ENCODE results near the gene BBS4.

DNA sequence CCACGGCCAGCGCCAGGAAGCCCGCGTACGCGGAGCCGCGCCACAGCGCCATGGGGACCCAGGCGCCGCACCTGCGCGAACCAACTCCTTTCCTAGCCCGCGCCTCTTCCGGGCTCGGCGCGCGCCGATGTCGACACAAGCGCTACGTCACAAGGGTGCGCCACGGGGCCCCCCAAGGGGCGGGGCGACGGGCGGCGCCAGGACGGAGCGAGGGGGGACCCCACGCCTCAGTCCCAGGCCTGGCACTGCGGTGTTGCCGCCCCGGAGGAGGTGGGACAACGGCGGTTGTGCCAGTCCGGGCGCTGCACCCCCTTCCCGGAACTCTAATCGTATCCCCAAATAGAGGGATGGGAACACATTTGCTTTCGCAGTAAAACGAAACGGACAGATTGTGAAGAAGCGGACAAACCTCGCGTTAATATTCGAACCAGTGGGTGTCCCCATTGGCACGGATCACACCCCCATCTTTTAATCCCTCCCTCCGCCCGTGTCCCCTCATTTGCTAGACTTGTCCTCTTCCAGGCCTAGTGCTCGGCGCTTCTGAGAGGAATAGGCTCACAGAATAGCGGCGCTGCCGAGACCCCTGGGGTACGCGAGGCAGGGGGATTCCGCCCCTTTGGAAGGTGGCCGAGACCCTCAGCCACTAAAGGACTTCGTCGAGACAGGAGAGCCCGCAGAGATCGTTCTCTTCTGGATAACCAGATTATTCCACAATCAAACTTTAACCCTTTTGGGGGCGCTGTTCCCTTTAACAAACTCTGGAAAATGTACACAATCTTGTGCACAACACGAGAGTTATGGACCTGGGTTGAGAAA, 97.8 kb downstream of the BBS4 start, which contains the start of gene ADPGK:
- TF ChIP-seq, protein P1, sequence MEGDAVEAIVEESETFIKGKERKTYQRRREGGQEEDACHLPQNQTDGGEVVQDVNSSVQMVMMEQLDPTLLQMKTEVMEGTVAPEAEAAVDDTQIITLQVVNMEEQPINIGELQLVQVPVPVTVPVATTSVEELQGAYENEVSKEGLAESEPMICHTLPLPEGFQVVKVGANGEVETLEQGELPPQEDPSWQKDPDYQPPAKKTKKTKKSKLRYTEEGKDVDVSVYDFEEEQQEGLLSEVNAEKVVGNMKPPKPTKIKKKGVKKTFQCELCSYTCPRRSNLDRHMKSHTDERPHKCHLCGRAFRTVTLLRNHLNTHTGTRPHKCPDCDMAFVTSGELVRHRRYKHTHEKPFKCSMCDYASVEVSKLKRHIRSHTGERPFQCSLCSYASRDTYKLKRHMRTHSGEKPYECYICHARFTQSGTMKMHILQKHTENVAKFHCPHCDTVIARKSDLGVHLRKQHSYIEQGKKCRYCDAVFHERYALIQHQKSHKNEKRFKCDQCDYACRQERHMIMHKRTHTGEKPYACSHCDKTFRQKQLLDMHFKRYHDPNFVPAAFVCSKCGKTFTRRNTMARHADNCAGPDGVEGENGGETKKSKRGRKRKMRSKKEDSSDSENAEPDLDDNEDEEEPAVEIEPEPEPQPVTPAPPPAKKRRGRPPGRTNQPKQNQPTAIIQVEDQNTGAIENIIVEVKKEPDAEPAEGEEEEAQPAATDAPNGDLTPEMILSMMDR (IDR thresholded peaks at IDR 0.05) = peak; percentile 24 to 62 (median 49)
- peak; percentile 80 to 88 for TF ChIP-seq POLR2A (IDR thresholded peaks at IDR 0.05)
